ENCODE results near the gene ALDH1A3.
"Not testable (repeated sequence)": the region's sequence is repeated elsewhere in the genome, so short reads cannot be mapped to it uniquely, and the experiment has no call there.

The ALDH1A3 gene

DNA sequence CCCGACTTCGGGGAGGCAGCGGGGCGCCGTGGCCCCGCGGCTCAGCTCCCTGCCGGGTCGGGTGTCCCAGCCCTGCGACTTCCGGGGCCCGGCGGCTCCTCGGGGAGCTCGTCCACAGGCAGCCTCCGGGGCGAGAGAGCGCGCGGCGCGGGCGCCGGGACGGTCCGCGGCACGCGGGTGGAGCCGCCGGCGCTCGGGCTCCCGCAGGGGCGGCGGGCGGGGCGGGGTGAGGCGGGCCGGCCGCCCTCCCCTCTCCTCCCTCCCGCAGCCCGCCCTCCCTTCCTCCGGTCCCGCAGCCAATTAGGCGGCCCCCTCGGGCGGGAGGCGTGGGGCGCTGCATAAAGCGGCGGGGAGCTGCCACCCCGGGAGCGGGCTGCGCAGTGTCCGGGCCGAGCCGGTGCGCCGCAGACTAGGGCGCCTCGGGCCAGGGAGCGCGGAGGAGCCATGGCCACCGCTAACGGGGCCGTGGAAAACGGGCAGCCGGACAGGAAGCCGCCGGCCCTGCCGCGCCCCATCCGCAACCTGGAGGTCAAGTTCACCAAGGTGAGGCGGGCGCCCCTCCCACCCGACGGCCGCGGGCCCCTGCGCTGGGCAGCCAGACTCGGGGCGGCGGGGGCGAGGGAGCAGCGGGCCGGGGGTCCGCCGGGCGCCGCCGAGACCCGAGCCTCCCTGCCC, at the start of gene ALDH1A3:
TSS of gene ALDH1A3 (plus strand) at position 368 of the 675 bp plus-strand sequence. CDS start at position 445, 77 bp downstream.
- peak in 1 of 2 donors; percentile 13 for DNase-seq (ENCODE audit: low read depth in 2 of 2)

DNA sequence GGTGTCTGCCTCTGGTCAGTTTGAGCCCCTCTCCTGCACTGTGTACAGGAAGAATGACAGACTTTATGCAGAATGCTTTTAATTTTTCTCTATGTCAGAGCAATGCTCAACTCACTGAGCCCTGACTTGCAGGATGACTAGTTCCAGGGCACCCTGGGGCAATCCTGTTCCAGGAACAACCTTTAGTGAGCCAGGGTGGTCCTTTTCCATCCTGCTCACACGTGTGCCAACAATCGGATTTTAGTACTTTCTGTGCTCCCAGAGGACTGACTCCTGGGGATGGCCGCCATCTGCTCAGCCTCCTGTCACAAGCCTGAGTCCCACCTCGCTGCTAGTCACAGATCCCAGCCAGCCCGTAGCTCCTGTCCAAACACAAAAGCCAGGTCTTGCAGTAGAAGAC, 48.2 kb upstream of the ALDH1A3 start:
- no peak for DNase-seq (ENCODE audit: low read depth in 2 of 2)

DNA sequence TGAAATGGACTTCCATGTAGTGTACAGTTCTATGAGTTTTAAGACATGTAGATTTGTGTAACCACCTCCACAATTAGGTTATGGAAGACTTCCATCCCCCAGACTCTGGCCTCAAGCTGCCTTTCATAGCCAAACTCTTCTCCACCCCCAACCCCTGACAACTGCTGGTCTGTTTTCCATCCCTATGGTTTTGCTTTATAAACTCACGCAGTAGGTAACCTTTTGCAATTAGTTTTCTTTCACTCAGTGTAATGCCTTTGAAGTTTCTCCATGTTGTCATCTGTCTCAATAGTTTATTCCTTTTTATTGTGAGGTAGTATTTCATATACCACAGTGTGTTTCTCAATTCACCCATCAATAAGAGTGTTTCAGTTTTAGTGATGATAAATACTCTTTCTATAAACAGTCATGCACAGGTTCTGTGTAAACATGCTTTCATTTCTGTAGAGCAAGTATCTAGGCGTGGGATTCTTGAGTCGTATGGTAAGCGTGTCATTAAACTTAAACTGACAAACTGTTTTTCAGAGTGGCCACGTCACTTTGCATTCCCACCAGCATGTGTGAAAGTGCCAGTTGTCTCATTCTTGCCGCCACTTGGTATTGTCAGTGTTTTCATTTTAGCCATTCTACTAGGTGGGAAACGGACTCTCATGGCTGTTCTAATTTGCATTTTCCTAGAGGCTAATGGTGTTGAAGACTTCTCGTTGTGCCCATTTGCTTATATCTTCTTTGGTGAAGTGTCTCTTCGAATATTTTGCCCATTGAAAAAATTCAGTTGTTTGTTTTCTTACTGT, 47.3 kb upstream of the ALDH1A3 start:
- DNase-seq (ENCODE audit: low read depth in 2 of 2), result no peak

DNA sequence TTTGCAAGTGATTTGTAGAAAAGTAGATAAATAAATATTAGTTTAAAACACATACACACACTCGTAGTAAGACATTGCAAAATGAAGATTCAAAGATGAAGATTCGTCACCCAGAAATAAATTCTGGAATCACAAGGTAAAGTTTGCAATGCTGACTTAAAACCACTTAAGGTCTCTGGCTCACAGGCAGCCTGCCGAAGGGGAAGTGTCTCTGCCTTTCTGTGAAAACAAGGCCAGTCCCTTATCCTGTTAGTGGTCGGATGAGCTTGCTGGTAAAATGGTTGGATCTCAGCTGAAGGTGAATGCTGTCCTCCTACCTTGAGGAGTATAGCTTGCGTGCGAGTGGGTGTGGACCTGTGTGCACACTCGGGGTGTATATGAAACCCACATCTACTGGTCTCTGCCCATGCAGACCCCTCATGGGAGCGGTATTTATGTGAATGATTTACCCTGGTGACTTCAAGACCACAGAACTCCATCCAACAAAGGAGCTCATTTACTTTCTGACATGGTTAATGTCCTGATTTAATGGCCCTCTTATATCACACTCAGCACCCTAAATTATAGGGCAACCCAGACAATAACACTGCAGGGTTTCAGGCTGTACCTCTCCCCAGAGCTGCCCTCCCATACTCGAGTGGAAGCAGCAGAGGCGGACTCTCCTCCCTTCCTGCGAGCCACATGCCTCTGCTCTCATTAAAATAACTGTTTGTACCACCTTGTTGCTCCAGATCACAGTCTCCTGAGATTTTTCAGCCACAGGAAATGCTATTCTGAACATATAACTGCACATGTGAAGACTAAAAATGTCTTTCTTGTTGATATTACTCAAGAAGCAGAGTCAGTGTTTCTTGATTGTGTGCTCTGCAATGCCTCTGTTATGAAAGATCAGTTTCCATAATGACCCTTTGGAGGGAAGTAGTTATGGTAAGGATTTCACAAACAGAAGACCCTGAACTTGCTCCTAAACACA, 45.9 kb upstream of the ALDH1A3 start:
- DNase-seq (ENCODE audit: low read depth in 2 of 2), result no peak

DNA sequence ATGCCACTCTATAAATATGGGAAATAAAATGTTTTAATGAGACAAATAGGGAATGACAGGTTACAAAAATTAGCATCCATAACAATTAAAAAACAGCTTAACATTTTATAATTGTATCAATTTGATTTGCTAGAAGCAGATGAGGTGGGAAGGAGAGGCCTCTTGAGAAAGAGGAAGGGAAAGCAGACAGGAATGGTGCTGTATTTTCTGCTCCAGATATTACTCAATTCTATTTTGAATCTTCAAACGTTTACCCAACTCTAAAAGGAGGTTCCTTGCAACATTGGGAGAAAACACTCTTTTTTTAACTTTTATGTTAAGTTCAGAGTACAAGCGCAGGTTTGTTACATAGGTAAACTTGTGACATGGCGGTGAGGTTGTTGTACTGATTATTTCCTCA, 44.9 kb upstream of the ALDH1A3 start:
- no peak for DNase-seq (ENCODE audit: low read depth in 2 of 2)

DNA sequence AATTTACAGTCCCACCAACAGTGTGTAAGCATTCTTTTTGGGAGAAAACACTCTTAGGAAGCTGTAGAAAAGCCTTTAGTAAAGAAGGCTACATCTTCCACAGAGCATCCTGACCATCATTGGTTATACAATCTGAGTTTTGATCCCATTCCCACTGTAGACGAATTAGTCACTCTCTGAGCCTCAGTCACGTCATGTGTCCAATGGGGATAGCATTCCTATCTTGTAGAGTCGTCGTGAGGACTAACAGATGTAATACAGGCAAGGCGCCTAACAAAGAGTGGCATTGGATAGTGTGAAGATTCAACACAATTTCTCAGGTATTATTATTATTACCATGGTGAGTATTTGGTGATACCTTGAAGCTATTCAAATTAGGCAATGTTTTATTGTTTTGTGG, 44.0 kb upstream of the ALDH1A3 start:
- DNase-seq (ENCODE audit: low read depth in 2 of 2), result no peak

DNA sequence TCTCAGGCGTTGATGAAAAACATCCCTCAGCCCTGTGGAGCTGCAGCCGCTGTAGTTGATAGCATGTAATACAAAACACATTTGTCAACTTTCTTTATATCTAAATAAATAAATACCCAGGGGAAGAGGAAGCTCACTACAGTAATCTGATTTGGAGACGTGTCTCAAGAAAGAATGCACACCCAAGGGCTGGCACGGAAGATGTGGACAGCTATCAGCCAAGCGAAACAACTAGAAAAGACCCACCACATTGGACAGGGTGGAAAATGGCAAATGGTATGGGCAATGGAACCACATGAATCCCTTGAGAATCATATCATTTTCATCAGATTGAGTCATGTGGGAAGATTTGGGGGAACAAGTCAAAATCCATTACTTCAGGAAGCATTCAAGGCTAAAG, 43.1 kb upstream of the ALDH1A3 start:
- no peak for DNase-seq (ENCODE audit: low read depth in 2 of 2)

DNA sequence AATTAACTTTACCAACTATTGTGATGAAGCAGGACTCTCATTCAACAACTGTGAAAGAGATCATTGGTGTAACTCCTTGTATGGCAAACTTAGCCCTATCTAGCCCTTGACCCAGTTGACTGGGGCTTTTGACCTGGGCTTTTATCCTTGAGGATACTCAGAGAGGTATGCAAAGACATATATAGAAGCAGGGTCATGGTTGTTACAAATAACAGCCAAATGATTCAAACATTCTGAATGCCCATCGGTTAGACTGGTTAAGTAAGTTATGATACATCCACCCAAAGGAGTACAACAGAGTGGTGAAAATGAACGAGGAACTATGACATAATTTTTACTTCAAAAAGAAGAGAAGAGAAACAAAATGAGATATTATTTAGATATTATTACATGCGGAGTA, 38.2 kb upstream of the ALDH1A3 start:
- DNase-seq (ENCODE audit: low read depth in 2 of 2), result no peak

DNA sequence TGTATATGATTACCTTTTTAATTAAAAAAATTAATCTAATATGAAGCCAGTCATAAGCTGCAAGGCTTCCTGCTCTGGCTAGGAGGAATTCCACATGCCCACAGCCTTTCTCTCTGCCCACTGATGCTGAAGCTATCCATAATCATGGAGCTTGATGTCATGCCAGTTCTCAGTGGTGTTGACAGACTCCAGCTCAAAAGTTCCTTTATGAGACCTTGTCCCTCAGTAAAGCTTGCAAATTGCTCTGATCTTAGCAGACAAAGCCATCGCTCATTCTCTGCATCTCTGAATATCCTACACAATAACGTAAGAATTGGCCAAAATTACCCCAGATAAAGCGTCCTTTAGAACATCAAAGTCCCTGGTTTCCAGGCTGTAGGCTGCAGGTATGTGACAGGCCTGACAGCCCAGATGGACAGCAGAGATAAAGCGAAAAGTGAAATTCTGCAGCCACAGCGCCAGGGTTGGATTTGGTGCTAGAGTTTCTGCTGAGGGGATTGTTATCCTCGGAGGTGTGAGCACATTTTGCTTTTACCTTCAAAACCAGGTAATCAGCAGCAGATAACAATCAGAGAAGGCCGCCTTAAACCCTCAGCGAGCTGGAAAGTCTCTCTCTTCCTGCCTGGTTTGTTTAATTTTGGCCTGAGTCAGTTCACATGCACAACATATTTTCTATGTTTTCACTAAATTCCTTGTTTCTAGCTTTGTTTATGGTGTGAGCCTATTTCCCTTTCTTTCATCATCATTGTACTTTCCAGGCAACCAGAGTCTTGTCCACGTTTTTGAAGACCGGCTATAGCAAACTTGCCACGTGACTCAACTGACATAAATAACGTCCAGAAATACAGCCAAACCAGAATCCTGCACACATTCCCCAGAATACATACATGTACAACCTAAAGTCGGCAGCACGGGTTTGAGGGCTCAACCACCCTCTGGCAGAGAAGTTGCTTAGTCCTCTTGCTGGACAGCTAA, 36.6 kb upstream of the ALDH1A3 start:
- no peak for DNase-seq (ENCODE audit: low read depth in 2 of 2)

DNA sequence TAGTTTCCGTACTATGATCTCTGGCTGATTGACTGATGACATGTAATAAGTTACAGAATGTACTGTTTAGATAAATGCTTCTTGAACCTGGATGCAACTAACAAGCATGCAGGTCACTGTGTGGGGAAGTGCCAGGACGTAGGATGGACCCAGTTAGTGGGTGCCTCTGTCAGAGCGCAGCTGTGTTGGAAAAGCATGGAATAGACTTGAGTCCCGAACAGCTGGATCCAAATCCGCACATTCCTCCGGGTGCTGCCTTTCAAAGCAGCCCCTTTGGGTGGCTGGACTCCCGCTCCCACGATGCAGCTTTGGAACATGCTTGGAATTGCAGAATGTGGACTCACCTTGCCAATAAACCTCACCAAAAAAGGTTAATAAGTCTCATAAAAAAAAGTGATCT, 35.5 kb upstream of the ALDH1A3 start:
- DNase-seq (ENCODE audit: low read depth in 2 of 2), result no peak

DNA sequence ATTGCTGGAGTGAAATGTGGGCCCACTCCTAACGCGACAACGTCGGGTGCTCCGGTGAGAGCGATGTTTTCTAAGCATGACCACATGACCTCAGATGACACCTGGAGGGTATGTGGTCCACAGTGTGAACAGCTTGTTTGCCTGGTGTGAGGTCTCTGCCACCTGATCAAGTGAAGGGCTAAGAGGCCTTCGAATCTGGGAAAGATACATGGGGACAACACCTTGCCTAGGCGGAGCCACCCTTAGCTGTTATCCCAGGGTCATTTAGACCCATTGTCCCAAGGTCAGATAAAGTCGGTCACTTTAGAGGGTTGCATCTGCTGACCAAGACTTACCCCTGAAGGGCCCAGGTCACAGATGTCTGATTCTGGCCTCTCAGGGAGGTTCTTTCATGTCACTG, 34.9 kb upstream of the ALDH1A3 start:
- no peak for DNase-seq (ENCODE audit: low read depth in 2 of 2)

DNA sequence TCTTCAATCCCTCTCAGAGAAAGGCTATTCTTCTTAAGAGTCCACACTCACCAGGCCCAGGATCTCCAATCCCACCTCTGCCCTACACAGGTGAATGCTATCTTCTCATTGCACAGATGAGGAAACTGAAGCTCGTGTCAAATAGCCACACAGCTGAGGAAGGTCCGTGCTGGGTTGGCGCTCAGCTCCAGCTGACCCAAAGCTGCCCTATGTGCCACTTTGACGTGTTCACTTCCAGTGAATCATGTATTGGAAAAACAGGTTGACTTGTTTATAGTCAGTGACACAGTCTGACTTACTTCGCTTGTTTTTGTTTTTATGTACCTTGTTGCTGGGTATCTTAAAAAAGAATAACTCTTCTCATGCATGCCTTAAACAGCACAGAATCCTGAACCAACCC, 32.4 kb upstream of the ALDH1A3 start:
- no peak for DNase-seq (ENCODE audit: low read depth in 2 of 2)

DNA sequence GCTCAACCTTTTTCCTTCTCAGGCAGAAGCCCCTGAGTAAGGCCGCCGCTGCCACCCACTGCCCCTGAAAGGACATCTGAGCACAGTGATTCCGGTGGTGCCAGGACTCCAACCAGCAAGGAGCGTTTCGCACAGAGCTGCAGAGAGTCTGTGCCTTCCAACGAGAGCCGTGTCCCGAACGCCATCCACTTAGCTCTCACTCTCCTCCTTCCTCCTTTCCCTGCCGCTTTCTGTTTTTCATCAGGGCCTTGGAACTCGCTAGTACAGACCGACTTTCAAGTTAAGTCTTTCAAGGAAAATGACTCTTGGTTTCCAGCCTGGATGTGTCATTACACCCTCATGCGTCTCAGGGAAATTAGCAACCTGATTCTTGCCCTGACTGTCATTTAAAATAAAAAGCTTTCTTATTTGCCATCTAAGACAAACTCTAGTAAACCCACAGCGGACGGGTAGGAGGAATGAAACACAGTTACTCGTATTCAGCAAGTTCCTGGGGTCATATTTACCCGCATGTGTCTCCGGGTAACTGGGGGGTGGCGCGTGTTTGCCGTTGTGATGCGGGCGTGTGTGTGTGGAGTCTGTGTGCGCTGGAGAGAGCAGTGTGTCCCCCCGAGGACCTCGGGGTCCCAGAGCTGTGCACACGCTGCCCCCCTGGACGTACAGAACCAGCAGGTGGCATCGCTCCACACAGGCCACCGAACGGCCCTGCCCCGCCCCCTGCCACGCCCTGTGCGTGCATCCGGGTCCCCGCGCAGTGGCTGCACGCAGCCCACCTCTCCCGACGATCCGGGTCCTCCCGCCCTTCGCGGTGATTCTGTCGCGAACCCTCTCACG, 30.4 kb upstream of the ALDH1A3 start:
- peak; percentile 14 to 47 for DNase-seq (ENCODE audit: low read depth in 2 of 2)

DNA sequence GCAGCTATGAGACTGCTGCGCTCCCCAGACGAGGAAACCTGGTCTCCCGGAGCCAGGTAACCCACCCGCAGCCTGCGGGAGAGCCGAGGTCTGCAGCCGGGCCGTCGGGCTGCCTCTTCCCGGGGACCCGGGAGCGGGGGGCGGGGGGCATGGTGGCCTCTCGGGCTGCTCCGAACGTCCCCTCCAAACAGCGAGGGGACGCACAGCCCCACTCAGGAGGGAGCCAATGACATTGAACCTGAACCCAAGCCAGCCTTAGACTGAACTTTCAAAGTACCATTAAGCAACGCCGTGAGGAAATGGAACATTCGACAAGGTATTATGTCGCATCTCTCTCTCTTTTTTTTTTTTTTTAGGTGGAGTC, 29.8 kb upstream of the ALDH1A3 start:
- no peak for DNase-seq (ENCODE audit: low read depth in 2 of 2)

DNA sequence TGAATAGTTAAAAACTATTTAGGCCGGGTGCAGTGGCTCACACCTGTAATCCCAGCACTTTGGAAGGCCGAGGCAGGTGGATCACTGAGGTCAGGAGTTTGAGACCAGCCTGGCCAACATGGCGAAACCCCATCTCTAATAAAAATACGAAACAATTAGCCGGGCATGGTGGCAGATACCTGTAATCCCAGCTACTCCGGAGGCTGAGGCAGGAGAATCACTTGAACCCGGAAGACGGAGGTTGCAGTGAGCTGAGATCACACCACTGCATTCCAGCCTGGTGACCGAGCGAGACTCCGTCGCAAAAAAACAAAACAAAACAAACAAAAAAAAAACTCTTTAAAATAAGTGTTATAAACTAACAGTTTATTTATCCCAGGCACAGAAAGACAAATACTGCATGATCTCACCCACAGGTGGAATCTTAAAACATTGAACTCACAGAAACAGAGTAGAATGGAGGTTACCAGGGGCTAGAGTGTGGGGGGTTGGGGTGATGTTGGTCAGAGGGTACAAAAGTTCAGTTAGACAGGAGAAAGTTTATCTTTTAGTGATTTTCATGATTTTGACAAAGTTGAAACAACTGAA, 28.1 kb upstream of the ALDH1A3 start:
- DNase-seq (ENCODE audit: low read depth in 2 of 2), result not testable (repeated sequence)

DNA sequence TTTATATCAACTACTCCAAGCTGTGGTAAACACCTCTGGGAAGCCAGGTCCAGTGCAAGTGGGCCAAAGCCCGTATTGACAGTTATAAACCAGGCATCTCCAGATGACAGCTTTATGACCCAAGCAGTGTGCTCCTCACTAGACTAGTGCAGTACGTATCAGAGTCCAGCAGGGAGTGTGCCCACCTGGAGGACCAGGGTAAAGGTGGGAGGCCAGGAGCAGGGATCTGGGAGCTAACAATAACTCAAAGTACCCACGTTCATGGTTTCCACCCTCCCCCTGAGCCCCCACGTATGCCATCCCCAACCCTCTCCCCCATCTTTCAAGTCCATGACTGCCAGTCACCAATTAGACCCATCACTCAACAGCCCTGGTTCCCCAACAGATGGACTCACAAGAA, 27.0 kb upstream of the ALDH1A3 start:
- DNase-seq (ENCODE audit: low read depth in 2 of 2), result no peak

DNA sequence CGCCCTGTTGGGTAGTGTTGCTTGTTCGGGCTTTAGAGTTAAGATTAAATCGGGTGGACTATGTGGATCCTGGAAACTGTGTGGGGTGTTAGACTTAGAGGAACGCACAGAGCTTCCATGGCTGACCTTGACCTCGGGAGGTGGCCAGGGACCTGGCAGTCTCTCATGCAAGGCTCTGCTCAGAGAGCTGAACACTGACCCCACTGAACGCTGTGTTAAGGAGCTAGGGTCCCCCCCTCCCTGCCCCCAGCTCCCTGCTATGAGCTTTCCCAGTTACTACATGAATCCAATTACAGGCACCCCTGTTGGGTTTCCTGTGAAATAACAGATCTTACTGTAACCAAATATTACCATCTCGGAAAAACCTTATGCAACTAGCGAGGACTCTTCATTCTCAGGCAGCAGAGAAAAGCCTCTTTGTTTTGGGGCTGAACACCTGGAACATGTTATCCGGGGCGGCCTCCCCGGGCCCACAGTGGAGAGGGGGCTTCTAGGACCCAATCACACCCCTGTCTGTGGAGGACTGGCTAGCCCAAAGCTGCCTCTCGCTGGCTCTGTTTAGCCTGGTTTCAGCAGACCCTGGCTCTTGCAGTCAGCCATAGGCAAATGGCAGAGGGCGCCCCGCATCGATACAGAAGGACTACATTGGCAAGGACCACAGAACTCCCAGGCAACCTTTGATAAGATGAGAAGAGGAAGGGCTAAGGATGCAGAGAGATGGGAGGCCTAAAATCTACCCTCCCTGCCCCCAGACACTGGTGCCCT, 25.8 kb upstream of the ALDH1A3 start:
- DNase-seq (ENCODE audit: low read depth in 2 of 2), result no peak

DNA sequence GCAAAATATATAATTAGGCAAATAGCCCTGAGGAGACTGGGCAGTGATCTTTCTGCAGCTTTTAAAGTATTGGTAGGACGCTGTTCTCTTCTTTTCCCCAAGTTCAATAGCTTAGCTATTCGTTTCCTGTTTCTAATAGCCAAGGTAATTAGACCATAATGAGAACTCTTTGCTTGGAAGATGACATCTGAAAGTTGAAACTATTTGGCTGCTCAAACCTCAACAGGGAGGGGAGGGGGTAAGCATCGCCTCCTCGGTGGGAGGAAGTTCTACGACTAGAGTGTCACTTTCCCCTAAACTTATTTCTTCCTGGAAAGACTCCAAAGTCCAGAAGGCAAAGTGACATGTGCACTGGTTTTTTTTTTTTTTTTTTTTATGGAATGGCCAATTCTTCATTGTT, 22.8 kb upstream of the ALDH1A3 start:
- no peak for DNase-seq (ENCODE audit: low read depth in 2 of 2)

DNA sequence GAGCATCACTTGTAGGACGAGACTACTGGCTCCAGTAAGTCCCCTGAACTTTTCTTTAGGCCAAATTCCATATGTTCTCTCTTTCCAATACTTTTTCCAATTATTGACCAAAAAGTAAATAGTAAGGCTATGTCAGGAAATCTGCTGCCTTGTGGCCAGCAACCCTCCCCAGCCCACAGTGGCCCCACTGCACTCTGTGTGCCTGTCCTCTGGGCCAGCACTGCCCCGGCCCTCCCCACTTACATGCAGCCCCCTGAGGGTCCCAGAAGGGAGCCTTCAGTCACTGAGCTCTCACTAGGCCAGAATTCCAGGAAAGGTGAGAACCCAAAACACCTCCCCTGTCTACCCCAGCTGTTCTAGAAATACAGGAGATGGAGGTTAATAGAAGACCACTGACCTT, 21.3 kb upstream of the ALDH1A3 start:
- DNase-seq (ENCODE audit: low read depth in 2 of 2), result no peak
